Astrocyte (in vitro differentiated cells and primary cell): ENCODE data around the gene KRT80. TPM values are rescaled to one million over a fixed set of nuclear protein-coding genes. Genes with fewer than 3 reads are reported as not detected.

ENCODE experiments used
- DNase-seq: peaks from one replicate; pipeline ENCODE4 v3.0.0-alpha.2; 2010; ENCODE audit warnings: low read depth
- FAIRE-seq: peaks from 2 replicates; lab custom pipeline; 2011; peaks lifted over from hg19 to GRCh38; lab: Jason Lieb, UNC
- H2AFZ ChIP-seq: 2 replicates; pipeline ENCODE4 v1.6.0; 2012; ENCODE audit warnings: low read depth, low read length, inconsistent platforms
- H3K27ac ChIP-seq: 2 replicates; pipeline ENCODE4 v1.5.1; 2011; ENCODE audit warnings: low read depth, low read length, inconsistent platforms
- H3K27me3 ChIP-seq: 2 replicates; pipeline ENCODE4 v1.6.0; 2011; ENCODE audit warnings: low read length, inconsistent platforms; ENCODE audit not compliant: insufficient read depth
- H3K36me3 ChIP-seq: 2 replicates; pipeline ENCODE4 v1.5.1; 2011; ENCODE audit warnings: low read length, inconsistent platforms; ENCODE audit not compliant: insufficient read depth
- H3K4me1 ChIP-seq: 2 replicates; pipeline ENCODE4 v1.5.1; 2011; ENCODE audit warnings: low read length, inconsistent platforms; ENCODE audit not compliant: insufficient read depth
- H3K4me2 ChIP-seq: 2 replicates; pipeline ENCODE4 v1.6.0; 2012; ENCODE audit warnings: low read length, inconsistent platforms
- H3K4me3 ChIP-seq: 2 replicates; pipeline ENCODE4 v1.5.1; 2011; ENCODE audit warnings: low read depth, mild to moderate bottlenecking, low read length, inconsistent platforms; ENCODE audit not compliant: insufficient read depth
- H3K79me2 ChIP-seq: 2 replicates; pipeline ENCODE4 v1.6.0; 2012; ENCODE audit warnings: mild to moderate bottlenecking, low read length, inconsistent platforms; ENCODE audit not compliant: insufficient read depth
- H3K9ac ChIP-seq: 2 replicates; pipeline ENCODE4 v1.6.0; 2012; ENCODE audit warnings: mild to moderate bottlenecking, low read length, inconsistent platforms
- H3K9me3 ChIP-seq: 2 replicates; pipeline ENCODE4 v1.5.1; 2012; ENCODE audit warnings: low read depth, mild to moderate bottlenecking, low read length, inconsistent platforms; ENCODE audit not compliant: insufficient read depth
- H4K20me1 ChIP-seq: 2 replicates; pipeline ENCODE4 v1.6.0; 2012; ENCODE audit warnings: low read length, inconsistent platforms; ENCODE audit not compliant: insufficient read depth
- H3K27ac Mint-ChIP-seq: one replicate; pipeline ENCODE4 v1.8.0; 2021; ENCODE audit warnings: mild to moderate bottlenecking, mixed read lengths; ENCODE audit not compliant: unreplicated experiment
- H3K27me3 Mint-ChIP-seq: one replicate; pipeline ENCODE4 v1.8.0; 2021; ENCODE audit warnings: low read depth, mixed read lengths; ENCODE audit not compliant: unreplicated experiment
- H3K36me3 Mint-ChIP-seq: one replicate; pipeline ENCODE4 v1.8.0; 2021; ENCODE audit warnings: low read depth, mixed read lengths; ENCODE audit not compliant: unreplicated experiment
- H3K4me1 Mint-ChIP-seq: one replicate; pipeline ENCODE4 v1.8.0; 2021; ENCODE audit warnings: low read depth, mixed read lengths; ENCODE audit not compliant: unreplicated experiment
- H3K4me3 Mint-ChIP-seq: one replicate; pipeline ENCODE4 v1.8.0; 2021; ENCODE audit warnings: mild to moderate bottlenecking, moderate library complexity, mixed read lengths; ENCODE audit not compliant: unreplicated experiment
- H3K9me3 Mint-ChIP-seq: one replicate; pipeline ENCODE4 v1.8.0; 2021; ENCODE audit warnings: mild to moderate bottlenecking, mixed read lengths; ENCODE audit not compliant: unreplicated experiment
- EZH2 ChIP-seq: IDR thresholded peaks from 2 replicates; pipeline ENCODE4 v1.6.1; 2012; ENCODE audit warnings: mild to moderate bottlenecking, low read length, inconsistent platforms; ENCODE audit not compliant: insufficient read depth
- total RNA-seq: library from RNA; stranded (reverse); gene quantifications from 2 replicates; pipeline ENCODE4 v1.2.1, GENCODE V29; 2021
- TF ChIP-seq, protein P1 (sequence below): IDR thresholded peaks from 2 replicates; pipeline ENCODE4 v1.5.1; 2011; ENCODE audit warnings: low read depth, mild to moderate bottlenecking, inconsistent platforms, low read length, moderate library complexity; ENCODE audit not compliant: insufficient read depth

The KRT80 gene
- total RNA-seq, 1 donor from 2014 or later = 3.6 TPM

- Mint-ChIP-seq H3K36me3 (no peaks in the 10 kb centered on the region), H3K4me3 (no peak overlapping the region), H3K9me3 (no peaks in the 10 kb centered on the region), H3K4me1 (peaks cover 10% of the 10 kb centered on the region), H3K27me3 (peaks cover 11% of the 10 kb centered on the region), H3K27ac (no peak overlapping the region)
- DNase-seq (no peak), FAIRE-seq (no peak)
- Histone ChIP-seq H4K20me1 (no peaks in the 10 kb centered on the region), H3K9ac (no peak overlapping the region), H3K36me3 (no peaks in the 10 kb centered on the region), H3K9me3 (no peaks in the 10 kb centered on the region), H3K4me1 (peaks cover 13% of the 10 kb centered on the region), H3K4me2 (no peak overlapping the region), H3K79me2 (no peaks in the 10 kb centered on the region), H2AFZ (peak overlapping the region; percentile 72), H3K27ac (no peak overlapping the region), H3K4me3 (no peak overlapping the region), H3K27me3 (no peaks in the 10 kb centered on the region)
- TF ChIP-seq, protein P1, sequence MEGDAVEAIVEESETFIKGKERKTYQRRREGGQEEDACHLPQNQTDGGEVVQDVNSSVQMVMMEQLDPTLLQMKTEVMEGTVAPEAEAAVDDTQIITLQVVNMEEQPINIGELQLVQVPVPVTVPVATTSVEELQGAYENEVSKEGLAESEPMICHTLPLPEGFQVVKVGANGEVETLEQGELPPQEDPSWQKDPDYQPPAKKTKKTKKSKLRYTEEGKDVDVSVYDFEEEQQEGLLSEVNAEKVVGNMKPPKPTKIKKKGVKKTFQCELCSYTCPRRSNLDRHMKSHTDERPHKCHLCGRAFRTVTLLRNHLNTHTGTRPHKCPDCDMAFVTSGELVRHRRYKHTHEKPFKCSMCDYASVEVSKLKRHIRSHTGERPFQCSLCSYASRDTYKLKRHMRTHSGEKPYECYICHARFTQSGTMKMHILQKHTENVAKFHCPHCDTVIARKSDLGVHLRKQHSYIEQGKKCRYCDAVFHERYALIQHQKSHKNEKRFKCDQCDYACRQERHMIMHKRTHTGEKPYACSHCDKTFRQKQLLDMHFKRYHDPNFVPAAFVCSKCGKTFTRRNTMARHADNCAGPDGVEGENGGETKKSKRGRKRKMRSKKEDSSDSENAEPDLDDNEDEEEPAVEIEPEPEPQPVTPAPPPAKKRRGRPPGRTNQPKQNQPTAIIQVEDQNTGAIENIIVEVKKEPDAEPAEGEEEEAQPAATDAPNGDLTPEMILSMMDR = peak; percentile 24
- TF ChIP-seq EZH2 = no peak
Observed at GRCh38 chr12:52175371-52176350, 16.2 kb downstream of the KRT80 start.

DNA sequence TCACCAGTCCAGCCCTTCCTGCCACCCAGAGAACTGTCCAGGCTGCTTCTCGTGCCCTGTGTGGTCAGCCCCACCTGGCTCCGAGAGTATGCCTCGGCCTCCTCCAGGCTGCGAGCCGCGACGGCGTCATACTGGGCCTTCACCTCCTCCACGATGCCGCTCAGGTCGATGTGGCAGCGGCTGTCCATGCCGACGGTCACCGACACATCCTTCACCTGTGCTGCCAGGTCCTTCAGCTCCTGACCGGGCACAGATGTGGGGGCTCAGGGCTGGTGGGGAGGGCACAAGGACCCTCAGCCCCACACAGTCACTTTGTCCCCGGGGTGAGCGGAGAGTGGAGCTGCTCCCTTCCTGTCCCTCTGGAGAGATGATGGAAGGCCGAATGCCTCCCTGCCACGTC lies 18.3 kb downstream of the KRT80 start:
- no peak overlapping the region for H3K27ac ChIP-seq
- no peak for DNase-seq
- H3K9ac ChIP-seq = no peak overlapping the region
- peaks cover 11% of the 10 kb centered on the region for H3K27me3 Mint-ChIP-seq
- no peak for FAIRE-seq
- no peaks in the 10 kb centered on the region for H3K9me3 ChIP-seq
- no peak overlapping the region for H3K4me2 ChIP-seq
- H3K27me3 ChIP-seq = no peaks in the 10 kb centered on the region
- H3K4me3 Mint-ChIP-seq = no peak overlapping the region
- TF ChIP-seq, protein P1 = no peak
- no peak for TF ChIP-seq EZH2
- H3K36me3 Mint-ChIP-seq = no peaks in the 10 kb centered on the region
- peaks cover 11% of the 10 kb centered on the region for H3K4me1 Mint-ChIP-seq
- H4K20me1 ChIP-seq = no peaks in the 10 kb centered on the region
- H2AFZ ChIP-seq = no peak overlapping the region
- no peak overlapping the region for H3K27ac Mint-ChIP-seq
- no peaks in the 10 kb centered on the region for H3K79me2 ChIP-seq
- H3K36me3 ChIP-seq = no peaks in the 10 kb centered on the region
- H3K4me1 ChIP-seq = peaks cover 12% of the 10 kb centered on the region
- no peak overlapping the region for H3K4me3 ChIP-seq
- H3K9me3 Mint-ChIP-seq = no peaks in the 10 kb centered on the region

DNA sequence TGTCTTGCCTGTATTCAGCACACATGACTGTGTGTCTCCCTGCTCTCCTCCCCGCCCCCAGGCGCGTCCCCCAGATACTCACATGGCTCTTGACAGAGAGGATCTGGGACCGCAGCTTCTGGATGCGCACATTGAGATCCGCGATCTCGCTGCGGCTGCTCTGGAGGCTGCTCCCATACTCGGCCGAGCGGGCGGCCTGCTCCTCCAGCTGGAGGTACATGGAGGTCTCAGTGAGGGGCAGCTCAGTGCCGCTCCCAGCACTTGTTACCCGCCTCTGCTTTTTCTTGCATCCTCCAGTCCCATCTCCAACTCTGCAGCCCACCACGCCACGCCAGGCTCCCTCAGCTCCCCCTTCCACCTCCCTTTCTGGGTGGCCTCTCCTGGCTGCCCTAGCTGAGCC lies 18.9 kb downstream of the KRT80 start:
- peaks cover 17% of the 10 kb centered on the region for H3K4me1 ChIP-seq
- Mint-ChIP-seq H3K27ac (no peak overlapping the region), H3K4me1 (peaks cover 16% of the 10 kb centered on the region), H3K36me3 (no peaks in the 10 kb centered on the region), H3K4me3 (no peak overlapping the region), H3K9me3 (no peaks in the 10 kb centered on the region), H3K27me3 (peaks cover 11% of the 10 kb centered on the region)
- DNase-seq (no peak), FAIRE-seq (no peak)
- no peaks in the 10 kb centered on the region for H3K9me3 ChIP-seq
- TF ChIP-seq, protein P1 = no peak
- TF ChIP-seq EZH2 = no peak
- H3K4me3 ChIP-seq = no peak overlapping the region
- no peaks in the 10 kb centered on the region for H4K20me1 ChIP-seq
- no peak overlapping the region for H3K9ac ChIP-seq
- no peaks in the 10 kb centered on the region for H3K27me3 ChIP-seq
- no peak overlapping the region for H3K4me2 ChIP-seq
- H3K27ac ChIP-seq = no peak overlapping the region
- no peak overlapping the region for H2AFZ ChIP-seq
- no peaks in the 10 kb centered on the region for H3K36me3 ChIP-seq
- no peaks in the 10 kb centered on the region for H3K79me2 ChIP-seq
